Measurements from ENCODE around the gene PXN. TPM values are rescaled to one million over a fixed set of nuclear protein-coding genes. Genes with fewer than 3 reads are reported as not detected.

PXN gene
- total RNA-seq, 1 donor from 2014 or later = 105 TPM

GRCh38 chr12:120221576-120221900 lies 44.0 kb downstream of the PXN start:
- intact Hi-C loops (cut with DNase I) = no loop called here
- H3K27me3 ChIP-seq = no peaks in the 10 kb centered on the region
- no peak overlapping the region for H3K27ac ChIP-seq
- DNase-seq (no peak), ATAC-seq (no peak)
- H3K36me3 ChIP-seq = peaks cover 62% of the 10 kb centered on the region
- no peaks in the 10 kb centered on the region for H3K9me3 ChIP-seq
- H3K4me3 ChIP-seq = no peak overlapping the region
- TF ChIP-seq CTCF (IDR thresholded peaks at IDR 0.05) = no peak
- peaks cover 22% of the 10 kb centered on the region for H3K4me1 ChIP-seq

GRCh38 chr12:120220838-120221575 lies 44.5 kb downstream of the PXN start:
- Histone ChIP-seq H3K4me3 (no peak overlapping the region), H3K36me3 (peaks cover 67% of the 10 kb centered on the region), H3K4me1 (peaks cover 17% of the 10 kb centered on the region), H3K9me3 (no peaks in the 10 kb centered on the region), H3K27me3 (no peaks in the 10 kb centered on the region), H3K27ac (no peak overlapping the region)
- ATAC-seq (no peak), DNase-seq (no peak)
- intact Hi-C loops (cut with DNase I) = no loop called here
- TF ChIP-seq CTCF (IDR thresholded peaks at IDR 0.05) = no peak

- H3K9me3 ChIP-seq = no peaks in the 10 kb centered on the region
- DNase-seq (no peak), ATAC-seq (no peak)
- no peak overlapping the region for H3K4me3 ChIP-seq
- no peaks in the 10 kb centered on the region for H3K27me3 ChIP-seq
- peaks cover 85% of the 10 kb centered on the region for H3K36me3 ChIP-seq
- H3K4me1 ChIP-seq = no peaks in the 10 kb centered on the region
- intact Hi-C loops (cut with DNase I) = no loop called here
- H3K27ac ChIP-seq = no peak overlapping the region
- no peak for TF ChIP-seq CTCF (IDR thresholded peaks at IDR 0.05)
Measured at GRCh38 chr12:120218680-120219606, 46.6 kb downstream of the PXN start.

- no peaks in the 10 kb centered on the region for H3K4me1 ChIP-seq
- no peak for TF ChIP-seq CTCF (IDR thresholded peaks at IDR 0.05)
- no peaks in the 10 kb centered on the region for H3K9me3 ChIP-seq
- H3K27ac ChIP-seq = no peak overlapping the region
- H3K4me3 ChIP-seq = no peak overlapping the region
- intact Hi-C loops (cut with DNase I) = no loop called here
- H3K36me3 ChIP-seq = peaks cover 85% of the 10 kb centered on the region
- ATAC-seq (peak; percentile 39), DNase-seq (no peak)
- H3K27me3 ChIP-seq = no peaks in the 10 kb centered on the region
Measured at GRCh38 chr12:120216742-120217605, 48.6 kb downstream of the PXN start.
